Inferior parietal cortex (tissue), 1 donor: ENCODE data around the gene TM7SF2.

Experiments used
- DNase-seq: peaks from one replicate; pipeline ENCODE4 v3.0.0-alpha.2; 2016; ENCODE audit errors: extremely low spot score

The TM7SF2 gene

GRCh38 chr11:65156256-65156655 is 44.6 kb downstream of the TM7SF2 start:
- DNase-seq = no peak

GRCh38 chr11:65156926-65157325 is 45.3 kb downstream of the TM7SF2 start:
- DNase-seq = no peak

GRCh38 chr11:65157336-65157735 is 45.7 kb downstream of the TM7SF2 start:
- DNase-seq = no peak

GRCh38 chr11:65159012-65159411 is 47.3 kb downstream of the TM7SF2 start:
- no peak for DNase-seq

- DNase-seq = no peak
These were observed 49.0 kb downstream of the TM7SF2 start for GRCh38 chr11:65160643-65161042.

- no peak for DNase-seq
These were observed 52.0 kb downstream of the TM7SF2 start for GRCh38 chr11:65163684-65164083.
